ENCODE results near the gene SIPA1L3. TPM values are rescaled to one million over a fixed set of nuclear protein-coding genes. Genes with fewer than 3 reads are reported as not detected.
A peak's percentile ranks its signal among the peaks of the same experiment; 100 is the strongest.

SIPA1L3 gene
- total and polyA plus RNA-seq, 2 donors from 2014 or later, result 5.8 to 61.7 TPM

- Histone ChIP-seq H3K9ac (ENCODE audit: low read length in 3 of 3) (peak within 1 kb of the TSS; percentile 67 to 92 (median 76)), H3K27me3 (ENCODE audit: control insufficient read depth, insufficient read depth, low read length) (no peaks in the 10 kb centered on the region), H3K9me3 (ENCODE audit: control insufficient read depth in 2 of 3, insufficient read depth in 1 of 3, low read length in 3 of 3) (no peaks in the 10 kb centered on the region), H3K36me3 (ENCODE audit: control insufficient read depth in 2 of 3, insufficient read depth in 3 of 3, low read length in 3 of 3) (no peaks in the 10 kb centered on the region), H3K4me3 (ENCODE audit: low read length in 3 of 3) (peak within 1 kb of the TSS; percentile 61 to 96 (median 85)), H3K27ac (ENCODE audit: low read depth in 2 of 2, low read length in 2 of 2) (peak within 1 kb of the TSS in 1 of 2 donors; percentile 60), H3K4me1 (ENCODE audit: control insufficient read depth in 2 of 3, insufficient read depth in 2 of 3, low read depth in 1 of 3, low read length in 3 of 3) (peaks cover 3 to 11% (median 8%) of the 10 kb centered on the region in 3 donors)
- DNase-seq, result peak in 3 of 5 donors; percentile 79 to 90 (median 86)
- intact Hi-C loops (cut with DNase I), result no loop called here
- no peak for TF ChIP-seq CTCF (IDR thresholded peaks at IDR 0.05; ENCODE audit: borderline replicate concordance, extremely low read depth, insufficient read depth)
- FAIRE-seq, result no peak
Measured at GRCh38 chr19:37905946-37906868, 801 bp upstream of the SIPA1L3 start, which contains the start of gene WDR87. WDR87 (minus strand) TSS chr19:37906594; CDS start chr19:37898239, 8,355 bp downstream.

- TF ChIP-seq CTCF (IDR thresholded peaks at IDR 0.05; ENCODE audit: borderline replicate concordance, extremely low read depth, insufficient read depth), result no peak
- H3K36me3 ChIP-seq (ENCODE audit: control insufficient read depth in 2 of 3, insufficient read depth in 3 of 3, low read length in 3 of 3), result no peaks in the 10 kb centered on the region
- no peaks in the 10 kb centered on the region for H3K9me3 ChIP-seq (ENCODE audit: control insufficient read depth in 2 of 3, insufficient read depth in 1 of 3, low read length in 3 of 3)
- H3K27me3 ChIP-seq (ENCODE audit: control insufficient read depth, insufficient read depth, low read length), result no peaks in the 10 kb centered on the region
- intact Hi-C loops (cut with DNase I), result no loop called here
- peak overlapping the region; percentile 56 to 92 (median 57) for H3K9ac ChIP-seq (ENCODE audit: low read length in 3 of 3)
- H3K4me3 ChIP-seq (ENCODE audit: low read length in 3 of 3), result peak overlapping the region; percentile 61 to 96 (median 85)
- DNase-seq (peak in 1 of 5 donors; percentile 4), FAIRE-seq (no peak)
- H3K27ac ChIP-seq (ENCODE audit: low read depth in 2 of 2, low read length in 2 of 2), result peak overlapping the region in 1 of 2 donors; percentile 60
- H3K4me1 ChIP-seq (ENCODE audit: control insufficient read depth in 2 of 3, insufficient read depth in 2 of 3, low read depth in 1 of 3, low read length in 3 of 3), result peaks cover 3 to 11% (median 8%) of the 10 kb centered on the region in 3 donors
Measured at GRCh38 chr19:37907735-37908455, 887 bp downstream of the SIPA1L3 start.

GRCh38 chr19:37909661-37910199 is 2.7 kb downstream of the SIPA1L3 start:
- Histone ChIP-seq H3K27me3 (ENCODE audit: control insufficient read depth, insufficient read depth, low read length) (no peaks in the 10 kb centered on the region), H3K4me3 (ENCODE audit: low read length in 3 of 3) (no peak overlapping the region), H3K36me3 (ENCODE audit: control insufficient read depth in 2 of 3, insufficient read depth in 3 of 3, low read length in 3 of 3) (no peaks in the 10 kb centered on the region), H3K9ac (ENCODE audit: low read length in 3 of 3) (no peak overlapping the region), H3K4me1 (ENCODE audit: control insufficient read depth in 2 of 3, insufficient read depth in 2 of 3, low read depth in 1 of 3, low read length in 3 of 3) (peaks cover 3 to 11% (median 8%) of the 10 kb centered on the region in 3 donors), H3K9me3 (ENCODE audit: control insufficient read depth in 2 of 3, insufficient read depth in 1 of 3, low read length in 3 of 3) (no peaks in the 10 kb centered on the region), H3K27ac (ENCODE audit: low read depth in 2 of 2, low read length in 2 of 2) (no peak overlapping the region)
- FAIRE-seq (no peak), DNase-seq (peak in 1 of 5 donors; percentile 17)
- TF ChIP-seq CTCF (IDR thresholded peaks at IDR 0.05; ENCODE audit: borderline replicate concordance, extremely low read depth, insufficient read depth), result no peak
- intact Hi-C loops (cut with DNase I), result no loop called here
